Activated T-cell treated with anti-CD3 and anti-CD28 coated beads, Interleukin-2, amount 50 U/mL, for 24 hours (primary cell): Measurements from ENCODE around the gene LIMCH1.

Experiments
- DNase-seq: peaks from one replicate; pipeline ENCODE4 v3.0.0-alpha.2; 2020
- H3K27ac Mint-ChIP-seq: 2 replicates; pipeline ENCODE4 v1.8.0; 2020; ENCODE audit warnings: mild to moderate bottlenecking, mixed read lengths
- H3K27me3 Mint-ChIP-seq: 2 replicates; pipeline ENCODE4 v1.8.0; 2020; ENCODE audit warnings: mixed read lengths
- H3K36me3 Mint-ChIP-seq: 2 replicates; pipeline ENCODE4 v1.8.0; 2020; ENCODE audit warnings: low read depth, mixed read lengths
- H3K4me1 Mint-ChIP-seq: 2 replicates; pipeline ENCODE4 v1.8.0; 2020; ENCODE audit warnings: low read depth, mixed read lengths
- H3K4me3 Mint-ChIP-seq: 2 replicates; pipeline ENCODE4 v1.8.0; 2020; ENCODE audit warnings: mild to moderate bottlenecking, moderate library complexity, mixed read lengths
- H3K9me3 Mint-ChIP-seq: 2 replicates; pipeline ENCODE4 v1.8.0; 2020; ENCODE audit warnings: mixed read lengths

LIMCH1 gene

GRCh38 chr4:41569961-41570360 lies 32.0 kb downstream of the LIMCH1 start:
- no peaks in the 10 kb centered on the region for H3K4me1 Mint-ChIP-seq
- no peaks in the 10 kb centered on the region for H3K9me3 Mint-ChIP-seq
- no peaks in the 10 kb centered on the region for H3K27me3 Mint-ChIP-seq
- no peaks in the 10 kb centered on the region for H3K36me3 Mint-ChIP-seq
- H3K4me3 Mint-ChIP-seq = no peak overlapping the region
- no peak for DNase-seq
- no peak overlapping the region for H3K27ac Mint-ChIP-seq

GRCh38 chr4:41571422-41571821 lies 33.5 kb downstream of the LIMCH1 start:
- Mint-ChIP-seq H3K9me3 (no peaks in the 10 kb centered on the region), H3K36me3 (no peaks in the 10 kb centered on the region), H3K27me3 (no peaks in the 10 kb centered on the region), H3K4me3 (no peak overlapping the region), H3K27ac (no peak overlapping the region), H3K4me1 (no peaks in the 10 kb centered on the region)
- no peak for DNase-seq

- Mint-ChIP-seq H3K36me3 (no peaks in the 10 kb centered on the region), H3K9me3 (no peaks in the 10 kb centered on the region), H3K4me3 (no peak overlapping the region), H3K27ac (no peak overlapping the region), H3K4me1 (no peaks in the 10 kb centered on the region), H3K27me3 (no peaks in the 10 kb centered on the region)
- no peak for DNase-seq
These were observed 34.6 kb downstream of the LIMCH1 start for GRCh38 chr4:41572516-41572915.

GRCh38 chr4:41572956-41573355 lies 35.0 kb downstream of the LIMCH1 start:
- Mint-ChIP-seq H3K36me3 (no peaks in the 10 kb centered on the region), H3K27ac (no peak overlapping the region), H3K27me3 (no peaks in the 10 kb centered on the region), H3K9me3 (no peaks in the 10 kb centered on the region), H3K4me1 (no peaks in the 10 kb centered on the region), H3K4me3 (no peak overlapping the region)
- no peak for DNase-seq

- Mint-ChIP-seq H3K4me3 (no peak overlapping the region), H3K36me3 (no peaks in the 10 kb centered on the region), H3K4me1 (no peaks in the 10 kb centered on the region), H3K27me3 (no peaks in the 10 kb centered on the region), H3K27ac (no peak overlapping the region), H3K9me3 (no peaks in the 10 kb centered on the region)
- DNase-seq = no peak
These were observed 35.6 kb downstream of the LIMCH1 start for GRCh38 chr4:41573502-41574001.

- no peaks in the 10 kb centered on the region for H3K4me1 Mint-ChIP-seq
- H3K4me3 Mint-ChIP-seq = no peak overlapping the region
- DNase-seq = no peak
- H3K27ac Mint-ChIP-seq = no peak overlapping the region
- H3K27me3 Mint-ChIP-seq = no peaks in the 10 kb centered on the region
- H3K9me3 Mint-ChIP-seq = no peaks in the 10 kb centered on the region
- no peaks in the 10 kb centered on the region for H3K36me3 Mint-ChIP-seq
These were observed 37.2 kb downstream of the LIMCH1 start for GRCh38 chr4:41575207-41575606.

GRCh38 chr4:41575665-41576064 lies 37.7 kb downstream of the LIMCH1 start:
- no peaks in the 10 kb centered on the region for H3K9me3 Mint-ChIP-seq
- DNase-seq = no peak
- no peaks in the 10 kb centered on the region for H3K27me3 Mint-ChIP-seq
- H3K36me3 Mint-ChIP-seq = no peaks in the 10 kb centered on the region
- no peaks in the 10 kb centered on the region for H3K4me1 Mint-ChIP-seq
- no peak overlapping the region for H3K4me3 Mint-ChIP-seq
- H3K27ac Mint-ChIP-seq = no peak overlapping the region

- H3K36me3 Mint-ChIP-seq = no peaks in the 10 kb centered on the region
- no peaks in the 10 kb centered on the region for H3K27me3 Mint-ChIP-seq
These were observed 41.1 kb downstream of the LIMCH1 start for GRCh38 chr4:41579043-41579442.

GRCh38 chr4:41579526-41579925 lies 41.6 kb downstream of the LIMCH1 start:
- no peaks in the 10 kb centered on the region for H3K9me3 Mint-ChIP-seq
- H3K27ac Mint-ChIP-seq = no peak overlapping the region
- H3K4me3 Mint-ChIP-seq = no peak overlapping the region
- DNase-seq = no peak
- no peaks in the 10 kb centered on the region for H3K36me3 Mint-ChIP-seq
- no peaks in the 10 kb centered on the region for H3K27me3 Mint-ChIP-seq
- H3K4me1 Mint-ChIP-seq = no peaks in the 10 kb centered on the region

More at GRCh38 chr4:41579043-41579442, 41.1 kb downstream of the LIMCH1 start:
- Mint-ChIP-seq H3K4me3 (no peak overlapping the region), H3K4me1 (no peaks in the 10 kb centered on the region), H3K27ac (no peak overlapping the region), H3K9me3 (no peaks in the 10 kb centered on the region)
- DNase-seq = no peak

GRCh38 chr4:41580007-41580406 lies 42.0 kb downstream of the LIMCH1 start:
- Mint-ChIP-seq H3K27me3 (no peaks in the 10 kb centered on the region), H3K27ac (no peak overlapping the region), H3K4me1 (no peaks in the 10 kb centered on the region), H3K9me3 (peaks cover 4% of the 10 kb centered on the region), H3K4me3 (no peak overlapping the region), H3K36me3 (no peaks in the 10 kb centered on the region)
- DNase-seq = no peak

- Mint-ChIP-seq H3K4me1 (no peaks in the 10 kb centered on the region), H3K9me3 (peaks cover 7% of the 10 kb centered on the region), H3K4me3 (no peak overlapping the region), H3K27ac (no peak overlapping the region), H3K27me3 (no peaks in the 10 kb centered on the region), H3K36me3 (no peaks in the 10 kb centered on the region)
- DNase-seq = no peak
These were observed 48.8 kb downstream of the LIMCH1 start for GRCh38 chr4:41586675-41587225.

GRCh38 chr4:41587286-41587685 lies 49.3 kb downstream of the LIMCH1 start:
- Mint-ChIP-seq H3K4me1 (no peaks in the 10 kb centered on the region), H3K9me3 (peaks cover 7% of the 10 kb centered on the region), H3K27ac (no peak overlapping the region), H3K27me3 (no peaks in the 10 kb centered on the region), H3K4me3 (no peak overlapping the region), H3K36me3 (no peaks in the 10 kb centered on the region)
- DNase-seq = no peak

- no peaks in the 10 kb centered on the region for H3K27me3 Mint-ChIP-seq
These were observed 52.6 kb downstream of the LIMCH1 start for GRCh38 chr4:41590591-41590990.

GRCh38 chr4:41594432-41594831 lies 56.5 kb downstream of the LIMCH1 start:
- Mint-ChIP-seq H3K27ac (no peak overlapping the region), H3K4me1 (no peaks in the 10 kb centered on the region), H3K27me3 (peaks cover 5% of the 10 kb centered on the region), H3K36me3 (no peaks in the 10 kb centered on the region), H3K4me3 (no peak overlapping the region), H3K9me3 (no peaks in the 10 kb centered on the region)
- DNase-seq = no peak

More at GRCh38 chr4:41590591-41590990, 52.6 kb downstream of the LIMCH1 start:
- DNase-seq = no peak
- Mint-ChIP-seq H3K36me3 (no peaks in the 10 kb centered on the region), H3K4me3 (no peak overlapping the region), H3K27ac (no peak overlapping the region), H3K4me1 (no peaks in the 10 kb centered on the region), H3K9me3 (no peaks in the 10 kb centered on the region)

- H3K27ac Mint-ChIP-seq = no peak overlapping the region
- no peak overlapping the region for H3K4me3 Mint-ChIP-seq
- no peak for DNase-seq
- no peaks in the 10 kb centered on the region for H3K36me3 Mint-ChIP-seq
- H3K9me3 Mint-ChIP-seq = no peaks in the 10 kb centered on the region
- no peaks in the 10 kb centered on the region for H3K4me1 Mint-ChIP-seq
- peaks cover 5% of the 10 kb centered on the region for H3K27me3 Mint-ChIP-seq
These were observed 59.5 kb downstream of the LIMCH1 start for GRCh38 chr4:41597494-41597893.

- Mint-ChIP-seq H3K4me3 (no peak overlapping the region), H3K27ac (no peak overlapping the region), H3K27me3 (peaks cover 8% of the 10 kb centered on the region), H3K4me1 (no peaks in the 10 kb centered on the region), H3K36me3 (no peaks in the 10 kb centered on the region), H3K9me3 (no peaks in the 10 kb centered on the region)
- DNase-seq = no peak
These were observed 60.6 kb downstream of the LIMCH1 start for GRCh38 chr4:41598580-41598979.
